ENCODE results near the gene UBXN7. TPM values are rescaled to one million over a fixed set of nuclear protein-coding genes. Genes with fewer than 3 reads are reported as not detected.

Gene UBXN7
- total RNA-seq, 1 donor from 2014 or later, result 102 TPM

GRCh38 chr3:196339044-196339443 is 93.2 kb downstream of the UBXN7 start:
- H3K27me3 Mint-ChIP-seq, result peaks cover 3% of the 10 kb centered on the region
- H3K27ac Mint-ChIP-seq, result no peak overlapping the region
- no peaks in the 10 kb centered on the region for H3K9me3 Mint-ChIP-seq (ENCODE audit: low read depth)
- TF ChIP-seq, protein P1, sequence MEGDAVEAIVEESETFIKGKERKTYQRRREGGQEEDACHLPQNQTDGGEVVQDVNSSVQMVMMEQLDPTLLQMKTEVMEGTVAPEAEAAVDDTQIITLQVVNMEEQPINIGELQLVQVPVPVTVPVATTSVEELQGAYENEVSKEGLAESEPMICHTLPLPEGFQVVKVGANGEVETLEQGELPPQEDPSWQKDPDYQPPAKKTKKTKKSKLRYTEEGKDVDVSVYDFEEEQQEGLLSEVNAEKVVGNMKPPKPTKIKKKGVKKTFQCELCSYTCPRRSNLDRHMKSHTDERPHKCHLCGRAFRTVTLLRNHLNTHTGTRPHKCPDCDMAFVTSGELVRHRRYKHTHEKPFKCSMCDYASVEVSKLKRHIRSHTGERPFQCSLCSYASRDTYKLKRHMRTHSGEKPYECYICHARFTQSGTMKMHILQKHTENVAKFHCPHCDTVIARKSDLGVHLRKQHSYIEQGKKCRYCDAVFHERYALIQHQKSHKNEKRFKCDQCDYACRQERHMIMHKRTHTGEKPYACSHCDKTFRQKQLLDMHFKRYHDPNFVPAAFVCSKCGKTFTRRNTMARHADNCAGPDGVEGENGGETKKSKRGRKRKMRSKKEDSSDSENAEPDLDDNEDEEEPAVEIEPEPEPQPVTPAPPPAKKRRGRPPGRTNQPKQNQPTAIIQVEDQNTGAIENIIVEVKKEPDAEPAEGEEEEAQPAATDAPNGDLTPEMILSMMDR (IDR thresholded peaks at IDR 0.05; ENCODE audit: unreplicated experiment), result no peak
- no peak for DNase-seq (ENCODE audit: low spot score, unreplicated experiment)
- peaks cover 3% of the 10 kb centered on the region for H3K36me3 Mint-ChIP-seq (ENCODE audit: insufficient read depth)
- H3K4me1 Mint-ChIP-seq (ENCODE audit: low read depth), result no peaks in the 10 kb centered on the region
- no peak overlapping the region for H3K4me3 Mint-ChIP-seq (ENCODE audit: low read depth)

DNA sequence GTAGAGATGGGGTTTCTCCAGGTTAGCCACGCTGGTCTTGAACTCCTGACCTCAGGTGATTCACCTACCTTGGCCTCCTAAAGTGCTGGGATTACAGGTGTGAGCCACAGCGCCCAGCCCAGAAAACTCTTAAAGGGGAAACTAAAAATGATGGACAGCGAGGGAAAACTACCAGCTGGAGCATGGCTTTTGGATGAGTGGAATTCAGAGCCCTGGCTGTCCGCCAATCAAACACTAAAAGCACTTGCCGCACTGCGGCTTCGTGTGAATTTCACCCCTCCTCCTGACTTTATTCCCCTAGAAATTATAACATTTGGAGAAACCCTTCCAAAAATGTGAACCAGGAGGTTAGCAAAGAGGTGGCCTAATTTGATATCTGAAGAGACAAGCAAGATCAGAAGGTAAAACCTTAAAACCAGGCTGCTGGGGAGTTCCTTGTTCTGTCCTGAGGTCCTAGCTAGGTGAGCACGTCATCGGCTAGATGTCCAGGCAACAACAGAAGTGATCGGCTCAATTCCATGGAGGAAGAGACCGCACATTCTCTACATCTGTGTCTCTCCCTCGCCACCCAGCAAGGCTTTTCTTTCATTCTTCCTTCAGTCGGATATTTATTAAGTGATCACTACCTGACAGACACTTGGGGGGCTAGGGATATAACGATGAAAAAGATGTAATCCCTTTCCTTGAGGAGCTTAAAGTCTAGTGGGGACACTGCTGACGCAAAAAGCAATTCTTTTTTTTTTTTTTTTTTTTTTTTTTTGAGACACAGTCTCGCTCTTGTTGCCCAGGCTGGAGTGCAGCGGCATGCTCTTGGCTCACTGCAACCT is 95.7 kb downstream of the UBXN7 start:
- H3K4me1 Mint-ChIP-seq (ENCODE audit: low read depth), result no peaks in the 10 kb centered on the region
- H3K27ac Mint-ChIP-seq, result no peak overlapping the region
- DNase-seq (ENCODE audit: low spot score, unreplicated experiment), result no peak
- H3K9me3 Mint-ChIP-seq (ENCODE audit: low read depth), result no peaks in the 10 kb centered on the region
- TF ChIP-seq, protein P1 (IDR thresholded peaks at IDR 0.05; ENCODE audit: unreplicated experiment), result no peak
- H3K36me3 Mint-ChIP-seq (ENCODE audit: insufficient read depth), result no peaks in the 10 kb centered on the region
- H3K4me3 Mint-ChIP-seq (ENCODE audit: low read depth), result no peak overlapping the region
- peaks cover 3% of the 10 kb centered on the region for H3K27me3 Mint-ChIP-seq

GRCh38 chr3:196335503-196335948 is 96.7 kb downstream of the UBXN7 start:
- H3K27me3 Mint-ChIP-seq, result peaks cover 3% of the 10 kb centered on the region
- DNase-seq (ENCODE audit: low spot score, unreplicated experiment), result no peak
- no peaks in the 10 kb centered on the region for H3K4me1 Mint-ChIP-seq (ENCODE audit: low read depth)
- H3K4me3 Mint-ChIP-seq (ENCODE audit: low read depth), result no peak overlapping the region
- H3K9me3 Mint-ChIP-seq (ENCODE audit: low read depth), result no peaks in the 10 kb centered on the region
- TF ChIP-seq, protein P1 (IDR thresholded peaks at IDR 0.05; ENCODE audit: unreplicated experiment), result no peak
- H3K27ac Mint-ChIP-seq, result no peak overlapping the region
- H3K36me3 Mint-ChIP-seq (ENCODE audit: insufficient read depth), result no peaks in the 10 kb centered on the region

DNA sequence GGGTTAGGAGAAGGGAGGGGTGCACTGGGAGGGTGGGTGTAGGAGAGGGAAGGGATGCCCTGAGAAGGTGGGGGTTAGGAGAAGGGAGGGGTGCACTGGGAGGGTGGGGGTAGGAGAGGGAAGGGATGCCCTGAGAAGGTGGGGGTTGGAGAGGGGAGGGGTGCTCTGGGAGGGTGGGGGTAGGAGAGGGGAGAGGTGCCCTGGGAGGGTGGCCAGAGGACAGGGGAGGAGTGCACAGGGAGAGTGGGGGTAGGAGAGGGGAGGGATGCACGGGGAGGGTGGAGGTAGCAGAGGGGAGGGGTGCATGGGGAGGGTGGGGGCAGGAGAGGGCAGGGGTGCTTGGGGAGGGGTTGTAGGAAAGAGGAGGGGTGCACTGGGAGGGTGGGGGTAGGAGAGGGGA is 97.2 kb downstream of the UBXN7 start:
- no peak overlapping the region for H3K4me3 Mint-ChIP-seq (ENCODE audit: low read depth)
- H3K27me3 Mint-ChIP-seq, result peaks cover 3% of the 10 kb centered on the region
- H3K27ac Mint-ChIP-seq, result no peak overlapping the region
- H3K4me1 Mint-ChIP-seq (ENCODE audit: low read depth), result no peaks in the 10 kb centered on the region
- no peak for DNase-seq (ENCODE audit: low spot score, unreplicated experiment)
- no peaks in the 10 kb centered on the region for H3K36me3 Mint-ChIP-seq (ENCODE audit: insufficient read depth)
- no peaks in the 10 kb centered on the region for H3K9me3 Mint-ChIP-seq (ENCODE audit: low read depth)
- TF ChIP-seq, protein P1 (IDR thresholded peaks at IDR 0.05; ENCODE audit: unreplicated experiment), result no peak

GRCh38 chr3:196332168-196332567 is 100.1 kb downstream of the UBXN7 start:
- H3K4me1 Mint-ChIP-seq (ENCODE audit: low read depth), result no peaks in the 10 kb centered on the region
- no peaks in the 10 kb centered on the region for H3K9me3 Mint-ChIP-seq (ENCODE audit: low read depth)
- TF ChIP-seq, protein P1 (IDR thresholded peaks at IDR 0.05; ENCODE audit: unreplicated experiment), result no peak
- H3K36me3 Mint-ChIP-seq (ENCODE audit: insufficient read depth), result no peaks in the 10 kb centered on the region
- no peak overlapping the region for H3K4me3 Mint-ChIP-seq (ENCODE audit: low read depth)
- no peak for DNase-seq (ENCODE audit: low spot score, unreplicated experiment)
- H3K27ac Mint-ChIP-seq, result no peak overlapping the region
- H3K27me3 Mint-ChIP-seq, result peaks cover 3% of the 10 kb centered on the region
